Fibroblast of skin of left biceps (primary cell): ENCODE results near the gene TMEM87A.
"Not testable (repeated sequence)": the region's sequence is repeated elsewhere in the genome, so short reads cannot be mapped to it uniquely, and the experiment has no call there.

ENCODE experiments used
- DNase-seq, 2 experiments: peaks; one replicate each; pipeline ENCODE4 v3.0.0-alpha.2; 2013; ENCODE audit warnings: low read depth in 2 of 2

TMEM87A gene, protein sequence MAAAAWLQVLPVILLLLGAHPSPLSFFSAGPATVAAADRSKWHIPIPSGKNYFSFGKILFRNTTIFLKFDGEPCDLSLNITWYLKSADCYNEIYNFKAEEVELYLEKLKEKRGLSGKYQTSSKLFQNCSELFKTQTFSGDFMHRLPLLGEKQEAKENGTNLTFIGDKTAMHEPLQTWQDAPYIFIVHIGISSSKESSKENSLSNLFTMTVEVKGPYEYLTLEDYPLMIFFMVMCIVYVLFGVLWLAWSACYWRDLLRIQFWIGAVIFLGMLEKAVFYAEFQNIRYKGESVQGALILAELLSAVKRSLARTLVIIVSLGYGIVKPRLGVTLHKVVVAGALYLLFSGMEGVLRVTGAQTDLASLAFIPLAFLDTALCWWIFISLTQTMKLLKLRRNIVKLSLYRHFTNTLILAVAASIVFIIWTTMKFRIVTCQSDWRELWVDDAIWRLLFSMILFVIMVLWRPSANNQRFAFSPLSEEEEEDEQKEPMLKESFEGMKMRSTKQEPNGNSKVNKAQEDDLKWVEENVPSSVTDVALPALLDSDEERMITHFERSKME

DNA sequence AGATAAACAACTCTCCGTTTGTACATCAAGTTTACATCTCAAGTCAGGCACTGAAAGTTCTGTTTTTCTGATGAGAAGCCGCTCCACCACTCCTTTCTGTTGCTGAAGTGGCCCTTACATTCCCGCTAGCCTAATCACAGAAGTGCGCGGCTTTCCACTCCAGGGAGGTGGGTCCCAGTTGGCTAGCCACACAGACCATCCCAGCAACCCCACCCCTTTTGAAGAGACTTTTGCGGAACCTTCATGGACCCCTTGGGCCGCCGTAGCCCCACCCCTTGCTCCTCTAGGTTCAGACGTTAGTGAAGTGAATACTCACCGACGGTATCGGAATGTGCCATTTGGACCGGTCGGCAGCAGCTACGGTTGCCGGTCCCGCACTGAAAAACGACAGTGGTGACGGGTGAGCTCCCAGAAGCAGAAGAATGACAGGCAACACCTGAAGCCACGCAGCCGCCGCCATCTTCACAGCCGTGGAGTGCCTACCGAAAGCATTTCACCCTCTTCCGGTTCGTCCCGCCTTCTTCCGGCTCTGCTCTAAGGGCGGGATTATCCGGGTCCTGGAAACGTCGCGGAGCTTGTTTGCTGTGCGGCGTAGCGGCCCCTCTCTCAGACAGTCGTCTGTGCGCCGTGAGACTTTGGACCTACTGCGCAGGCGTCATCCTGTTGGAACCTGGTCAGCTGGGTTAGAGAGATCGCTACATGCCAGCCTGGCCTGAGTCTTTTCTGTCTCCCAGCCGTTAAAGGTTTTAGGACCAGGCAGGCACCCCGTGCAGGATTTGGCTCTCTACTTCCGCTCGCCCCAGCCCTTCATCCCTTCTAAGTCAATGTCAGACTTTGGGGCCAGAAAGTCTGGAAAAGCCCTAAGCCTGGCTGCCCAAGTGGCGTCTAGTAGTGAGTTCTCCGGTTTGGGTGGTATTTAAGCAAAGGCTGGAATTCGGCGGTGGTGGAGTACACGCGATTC lies at the start of gene TMEM87A, which contains the start of gene GANC:
Gene TMEM87A (minus strand): TSS at position 495 of the 961 bp plus-strand sequence. CDS start 35 bp downstream, at position 460.
Gene GANC (plus strand): TSS at position 263 of the 961 bp plus-strand sequence. CDS start 1,281 bp downstream, outside the sequence.
- peak; percentile 95 for DNase-seq

DNA sequence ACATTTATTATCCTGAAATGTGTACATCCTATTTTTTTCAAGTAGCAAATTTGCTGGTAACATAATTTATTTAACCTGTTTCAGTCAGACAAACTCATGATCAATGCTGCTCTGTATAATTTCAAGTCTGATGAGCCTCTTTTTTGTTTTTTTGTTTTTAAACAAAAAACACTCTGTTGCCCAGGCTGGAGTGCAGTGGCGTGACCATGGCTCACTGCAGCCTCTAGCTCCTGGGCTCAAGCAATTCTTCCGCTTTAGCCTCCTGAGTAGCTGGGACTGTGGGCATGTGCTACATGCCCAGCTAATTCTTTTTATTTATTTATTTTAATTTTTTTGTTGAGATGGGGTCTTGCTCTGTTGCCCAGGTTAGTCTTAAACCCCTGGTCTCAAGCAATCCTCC lies 46.0 kb upstream of the TMEM87A start:
- DNase-seq: no peak

GRCh38 chr15:42316282-42316805 lies 43.1 kb upstream of the TMEM87A start:
- not testable (repeated sequence) for DNase-seq

DNA sequence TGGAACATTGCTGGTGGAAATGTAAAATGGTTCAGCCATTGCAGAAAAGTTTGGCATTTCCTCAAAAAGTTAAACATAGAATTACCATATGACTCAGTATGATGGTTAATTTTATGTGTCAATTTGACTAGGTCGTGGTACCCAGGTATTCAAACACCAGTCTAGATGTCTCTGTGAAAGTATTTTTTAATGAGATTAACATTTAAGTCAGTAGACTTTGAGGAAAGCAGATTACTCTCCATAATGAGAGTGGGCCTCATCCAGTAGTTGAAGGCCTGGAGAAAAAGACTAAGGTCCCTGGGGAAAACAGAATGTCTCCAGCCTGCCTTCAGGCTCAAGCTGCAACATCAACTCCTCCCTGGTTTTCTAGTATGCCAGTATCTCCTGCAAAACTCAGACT lies 42.3 kb upstream of the TMEM87A start:
- DNase-seq: no peak

GRCh38 chr15:42314818-42315217 lies 41.6 kb upstream of the TMEM87A start:
- no peak for DNase-seq

GRCh38 chr15:42313463-42313862 lies 40.2 kb upstream of the TMEM87A start:
- no peak for DNase-seq

DNA sequence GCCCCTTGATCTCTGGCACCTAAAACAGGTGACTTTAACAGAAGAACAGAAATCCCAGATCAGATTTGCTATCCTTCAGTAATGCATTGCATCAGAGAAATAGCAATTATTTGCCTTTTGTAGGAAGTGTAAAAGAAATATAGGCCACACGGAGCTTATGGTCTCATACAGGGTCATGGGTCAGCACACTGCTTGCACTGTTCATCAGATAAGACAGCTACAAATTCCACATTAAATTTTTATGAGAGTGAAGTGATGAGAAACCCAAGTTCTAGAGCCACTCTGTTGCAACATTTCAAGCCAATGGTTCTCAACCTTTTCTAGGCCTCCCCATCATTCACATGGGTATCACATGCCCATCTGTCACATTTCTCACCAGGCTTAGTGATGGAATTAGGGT lies 33.4 kb upstream of the TMEM87A start:
- no peak for DNase-seq

DNA sequence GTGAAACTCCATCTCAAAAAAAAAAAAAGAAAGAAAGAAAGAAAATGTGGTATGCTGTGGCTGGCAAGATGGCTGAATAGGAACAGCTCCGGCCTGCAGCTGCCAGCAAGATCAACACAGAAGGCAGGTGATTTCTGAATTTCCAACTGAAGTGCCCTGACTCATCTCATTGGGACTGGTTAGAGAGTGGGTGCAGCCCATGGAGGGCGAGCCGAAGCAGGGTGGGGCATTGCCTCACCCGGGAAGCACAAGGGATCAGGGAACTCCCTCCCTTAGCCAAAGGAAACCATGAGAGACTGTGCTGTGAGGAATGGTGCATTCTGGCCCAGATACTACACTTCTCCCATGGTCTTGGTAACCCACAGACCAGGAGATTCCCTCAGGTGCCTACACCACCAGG lies 27.8 kb upstream of the TMEM87A start:
- not testable (repeated sequence) for DNase-seq

DNA sequence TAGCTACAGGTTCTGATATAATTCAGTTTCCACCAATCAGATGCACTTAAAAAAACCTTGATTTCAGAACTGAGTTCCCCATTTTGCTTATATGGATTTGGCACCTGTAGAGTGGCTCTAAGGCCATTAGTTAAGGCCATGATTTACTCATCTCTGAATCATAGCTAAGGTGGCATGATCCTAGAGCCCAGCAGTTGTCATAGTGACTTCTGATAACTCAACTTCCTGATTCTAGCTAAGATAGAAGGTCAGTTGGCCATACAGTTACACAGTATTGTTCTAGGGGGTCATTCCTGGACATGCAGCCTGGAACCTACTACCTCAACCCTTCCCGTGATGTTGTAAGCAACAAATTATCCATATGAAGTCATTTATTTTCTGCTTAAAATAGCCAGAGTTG lies 15.9 kb upstream of the TMEM87A start:
- no peak for DNase-seq

- DNase-seq: no peak
Observed at GRCh38 chr15:42287931-42288330, 14.7 kb upstream of the TMEM87A start.

GRCh38 chr15:42286445-42287029 lies 13.3 kb upstream of the TMEM87A start:
- DNase-seq: no peak

DNA sequence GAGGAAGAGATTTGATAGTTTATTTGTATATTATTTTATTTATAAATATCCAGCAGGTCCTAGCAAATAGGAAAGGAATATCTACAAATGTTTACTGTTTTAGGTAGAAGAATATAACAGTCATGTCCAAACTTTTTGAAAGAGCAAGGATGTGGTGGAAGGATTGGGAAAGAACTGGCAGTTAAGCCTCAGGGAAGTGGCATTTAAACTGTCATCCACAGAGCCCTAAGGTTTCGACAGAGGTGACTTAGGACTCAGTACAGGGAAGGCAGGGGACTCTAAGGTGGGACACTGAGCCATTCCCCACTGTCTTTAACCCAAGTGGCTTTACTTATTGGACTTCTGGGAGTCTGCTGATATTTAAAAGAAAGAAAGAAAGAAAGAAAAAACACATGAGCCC lies 11.8 kb upstream of the TMEM87A start:
- DNase-seq: no peak

GRCh38 chr15:42284551-42284950 lies 11.3 kb upstream of the TMEM87A start:
- DNase-seq: no peak

DNA sequence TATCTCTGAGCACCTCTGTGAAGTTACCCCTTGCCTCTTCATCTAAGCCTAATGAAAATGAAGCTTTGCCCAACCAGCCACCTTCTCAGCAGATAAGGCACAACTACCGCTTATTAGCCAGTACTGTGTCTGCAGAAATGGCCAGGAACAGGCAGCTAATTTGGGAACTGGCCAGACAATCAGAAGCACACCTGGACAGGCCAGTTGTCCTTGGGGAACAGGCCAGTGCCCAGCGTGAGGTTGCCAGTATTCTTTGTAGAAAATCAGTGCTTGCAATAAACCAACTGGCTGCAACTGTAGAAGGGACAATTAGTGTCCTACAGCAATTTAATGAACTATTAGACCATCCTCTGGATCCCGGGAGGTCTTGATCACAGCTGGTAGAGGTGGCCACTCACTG lies 10.4 kb upstream of the TMEM87A start:
- DNase-seq: no peak

- no peak for DNase-seq
Observed at GRCh38 chr15:42282926-42283325, 9.7 kb upstream of the TMEM87A start.

GRCh38 chr15:42282344-42282743 lies 9.1 kb upstream of the TMEM87A start:
- DNase-seq: no peak

- no peak for DNase-seq
Observed at GRCh38 chr15:42279234-42279723, 6.0 kb upstream of the TMEM87A start.

GRCh38 chr15:42276762-42277161 lies 3.5 kb upstream of the TMEM87A start:
- no peak for DNase-seq

GRCh38 chr15:42275780-42276391 lies 2.7 kb upstream of the TMEM87A start:
- no peak for DNase-seq

GRCh38 chr15:42274702-42274989 lies 1.4 kb upstream of the TMEM87A start:
- no peak for DNase-seq
